Gastroesophageal sphincter (tissue), 3 donors: ENCODE results near the gene HORMAD1.

Experiments
- CTCF ChIP-seq, 4 experiments: fragments of 200-600 bp in 2 of 4; fragments of 450-650 bp in 2 of 4; sonication (generic) in 1 of 4; IDR thresholded peaks; one replicate each; pipeline ENCODE4 v1.5.1; 2017 to 2019; ENCODE audit warnings: antibody characterized with exemption in 4 of 4, mild to moderate bottlenecking in 2 of 4, moderate library complexity in 2 of 4
- POLR2A ChIP-seq, 2 donors: fragments of 450-650 bp; IDR thresholded peaks; one replicate each; pipeline ENCODE4 v1.6.1; 2017; ENCODE audit warnings: antibody characterized with exemption in 2 of 2, mild to moderate bottlenecking in 2 of 2, moderate library complexity in 1 of 2
- POLR2AphosphoS5 ChIP-seq: sonication (generic); formaldehyde crosslinking; IDR thresholded peaks from one replicate; pipeline ENCODE4 v1.6.1; 2017; ENCODE audit warnings: antibody characterized with exemption

GRCh38 chr1:150662811-150663210 is 57.9 kb downstream of the HORMAD1 start:
- TF ChIP-seq CTCF (IDR thresholded peaks at IDR 0.05) (no peak), POLR2AphosphoS5 (no peak), POLR2A (IDR thresholded peaks at IDR 0.05) (no peak)
